ENCODE data around the gene EVX2. TPM values are rescaled to one million over a fixed set of nuclear protein-coding genes. Genes with fewer than 3 reads are reported as not detected.

EVX2 gene
- total RNA-seq, 2 experiments from 2014 or later = not detected

DNA sequence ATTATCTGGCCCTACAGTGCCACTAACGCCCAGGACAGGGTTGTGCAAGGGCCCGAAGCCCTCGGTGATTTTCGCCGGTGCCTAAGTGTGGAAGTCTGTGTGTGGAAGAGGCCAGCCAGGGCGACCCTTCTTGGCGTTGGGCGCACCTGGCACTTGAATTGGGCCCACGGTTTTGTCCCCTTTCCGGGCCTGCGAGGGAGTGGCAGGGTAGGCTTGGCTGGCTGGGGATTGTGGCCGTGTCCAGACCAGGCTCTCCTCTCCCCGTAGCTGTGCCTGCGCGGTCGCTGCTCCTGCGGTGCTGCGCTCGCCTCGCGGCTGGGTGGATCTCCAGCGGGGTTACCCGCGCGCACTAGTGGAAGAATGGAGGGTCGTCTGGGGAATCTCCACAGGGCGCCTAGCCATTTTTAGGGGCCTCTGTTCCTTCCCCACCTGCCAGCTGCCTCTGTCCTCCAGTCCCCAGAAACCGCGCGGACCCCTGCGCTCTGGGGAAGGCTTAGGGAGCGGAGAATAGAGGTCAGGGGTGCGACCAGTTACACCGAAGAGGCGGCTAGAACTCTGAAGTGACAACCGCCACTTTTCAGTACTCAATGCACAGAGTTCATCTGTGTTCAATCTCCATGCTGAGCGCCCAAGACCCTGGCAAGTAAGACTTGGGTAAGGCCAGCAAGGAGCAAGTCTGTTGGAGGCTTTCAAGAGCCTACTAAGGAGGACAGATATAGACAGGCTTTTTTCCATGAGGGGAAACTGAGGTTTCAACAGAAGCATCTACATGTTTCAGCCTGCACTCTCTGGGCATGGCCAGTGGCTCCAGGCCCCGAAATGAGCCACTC, 16.0 kb downstream of the EVX2 start:
- POLR2A ChIA-PET = no interaction called here
- intact Hi-C loops (cut with micrococcal nuclease) = no loop called here

GRCh38 chr2:176066645-176067588, 16.8 kb downstream of the EVX2 start:
- DNase-seq (no peak), ATAC-seq (no peak)
- TF ChIP-seq CTCF (IDR thresholded peaks at IDR 0.05) = no peak
- Mint-ChIP-seq H3K27ac (no peak overlapping the region), H3K27me3 (peaks cover 72% of the 10 kb centered on the region), H3K4me1 (ENCODE audit: low read depth) (peaks cover 8% of the 10 kb centered on the region), H3K4me3 (no peak overlapping the region), H3K9me3 (no peaks in the 10 kb centered on the region), H3K36me3 (ENCODE audit: low read depth) (no peaks in the 10 kb centered on the region)
- POLR2A ChIA-PET = no interaction called here
- CTCF ChIA-PET = no interaction called here
- intact Hi-C loops (cut with micrococcal nuclease) = no loop called here

More for the DNA sequence above, 16.0 kb downstream of the EVX2 start:
- Mint-ChIP-seq H3K4me3 (no peak overlapping the region), H3K36me3 (ENCODE audit: low read depth) (no peaks in the 10 kb centered on the region), H3K9me3 (no peaks in the 10 kb centered on the region), H3K27me3 (peaks cover 74% of the 10 kb centered on the region), H3K27ac (no peak overlapping the region), H3K4me1 (ENCODE audit: low read depth) (peaks cover 8% of the 10 kb centered on the region)
- ATAC-seq = no peak
- no peak for DNase-seq
- CTCF ChIA-PET = no interaction called here
- TF ChIP-seq CTCF (IDR thresholded peaks at IDR 0.05) = no peak

GRCh38 chr2:176063958-176064357, 19.8 kb downstream of the EVX2 start:
- CTCF ChIA-PET = interaction anchor here (1.1 kb wide), 1 partner anchor 63 kb away, joined by 4 read pairs; no protein-coding TSS in a partner anchor
- no peak for DNase-seq
- Mint-ChIP-seq H3K4me3 (no peak overlapping the region), H3K9me3 (no peaks in the 10 kb centered on the region), H3K27me3 (peaks cover 52% of the 10 kb centered on the region), H3K4me1 (ENCODE audit: low read depth) (peaks cover 8% of the 10 kb centered on the region), H3K36me3 (ENCODE audit: low read depth) (no peaks in the 10 kb centered on the region), H3K27ac (no peak overlapping the region)
- intact Hi-C loops (cut with micrococcal nuclease) = no loop called here
- no peak for TF ChIP-seq CTCF (IDR thresholded peaks at IDR 0.05)
- no peak for ATAC-seq
- POLR2A ChIA-PET = no interaction called here

- no peak overlapping the region for H3K4me3 Mint-ChIP-seq
- no peaks in the 10 kb centered on the region for H3K36me3 Mint-ChIP-seq (ENCODE audit: low read depth)
- no peak for TF ChIP-seq CTCF (IDR thresholded peaks at IDR 0.05)
- no peaks in the 10 kb centered on the region for H3K4me1 Mint-ChIP-seq (ENCODE audit: low read depth)
- H3K9me3 Mint-ChIP-seq = no peaks in the 10 kb centered on the region
- intact Hi-C loops (cut with micrococcal nuclease) = no loop called here
- ChIA-PET POLR2A (no interaction called here), CTCF (no interaction called here)
- peaks cover 27% of the 10 kb centered on the region for H3K27me3 Mint-ChIP-seq
- ATAC-seq (no peak), DNase-seq (no peak)
- no peak overlapping the region for H3K27ac Mint-ChIP-seq
These were observed 27.4 kb downstream of the EVX2 start for GRCh38 chr2:176056406-176056805.

GRCh38 chr2:176039375-176039774, 44.4 kb downstream of the EVX2 start:
- no peak for TF ChIP-seq CTCF (IDR thresholded peaks at IDR 0.05)
- no peaks in the 10 kb centered on the region for H3K36me3 Mint-ChIP-seq (ENCODE audit: low read depth)
- no peak overlapping the region for H3K4me3 Mint-ChIP-seq
- no peak for DNase-seq
- no peak for ATAC-seq
- no peaks in the 10 kb centered on the region for H3K9me3 Mint-ChIP-seq
- H3K4me1 Mint-ChIP-seq (ENCODE audit: low read depth) = no peaks in the 10 kb centered on the region
- ChIA-PET POLR2A (no interaction called here), CTCF (no interaction called here)
- peaks cover 29% of the 10 kb centered on the region for H3K27me3 Mint-ChIP-seq
- H3K27ac Mint-ChIP-seq = no peak overlapping the region
- intact Hi-C loops (cut with micrococcal nuclease) = no loop called here
